Gastroesophageal sphincter (tissue), 4 donors: Measurements from ENCODE around the gene NXF1. TPM values are rescaled to one million over a fixed set of nuclear protein-coding genes. Genes with fewer than 3 reads are reported as not detected.
"Not testable (repeated sequence)": the region's sequence is repeated elsewhere in the genome, so short reads cannot be mapped to it uniquely, and the experiment has no call there.

Experiments used
- ATAC-seq: fragments of 150-250 bp; one replicate; pipeline ENCODE4 v1.9.1; 2016; ENCODE audit warnings: mild to moderate bottlenecking, moderate library complexity
- H3K27ac ChIP-seq, 4 donors: fragments of 200-600 bp; sonication (generic) in 3 of 4; 1 replicate in 3 of 4; 2 replicates in 1 of 4; pipeline ENCODE4 v1.5.1; 2016 to 2019
- H3K27me3 ChIP-seq: fragments of 200-600 bp; sonication (generic); one replicate; pipeline ENCODE4 v1.5.1; 2019
- H3K36me3 ChIP-seq, 2 donors: fragments of 200-600 bp; sonication (generic); one replicate each; pipeline ENCODE4 v1.5.1; 2019; ENCODE audit warnings: control low read depth in 1 of 2
- H3K4me1 ChIP-seq, 3 donors: fragments of 200-600 bp; sonication (generic); 1 replicate in 2 of 3; 2 replicates in 1 of 3; pipeline ENCODE4 v1.5.1; 2016 to 2019; ENCODE audit warnings: control low read depth in 2 of 3
- H3K4me3 ChIP-seq, 2 donors: fragments of 200-600 bp; sonication (generic); one replicate each; pipeline ENCODE4 v1.5.1; 2019; ENCODE audit warnings: mild to moderate bottlenecking in 1 of 2, moderate library complexity in 1 of 2
- H3K9me3 ChIP-seq, 3 donors: fragments of 200-600 bp; sonication (generic); one replicate each; pipeline ENCODE4 v1.5.1; 2017 to 2019; ENCODE audit warnings: control low read depth in 2 of 3
- CTCF ChIP-seq, 4 experiments: fragments of 200-600 bp in 2 of 4; fragments of 450-650 bp in 2 of 4; sonication (generic) in 1 of 4; IDR thresholded peaks; one replicate each; pipeline ENCODE4 v1.5.1; 2017 to 2019; ENCODE audit warnings: antibody characterized with exemption in 4 of 4, mild to moderate bottlenecking in 2 of 4, moderate library complexity in 2 of 4
- EP300 ChIP-seq: sonication (generic); formaldehyde crosslinking; IDR thresholded peaks from one replicate; pipeline ENCODE4 v1.6.1; 2017; ENCODE audit warnings: antibody characterized with exemption, mild to moderate bottlenecking
- POLR2A ChIP-seq, 2 donors: fragments of 450-650 bp; IDR thresholded peaks; one replicate each; pipeline ENCODE4 v1.6.1; 2017; ENCODE audit warnings: antibody characterized with exemption in 2 of 2, mild to moderate bottlenecking in 2 of 2, moderate library complexity in 1 of 2
- POLR2AphosphoS5 ChIP-seq: sonication (generic); formaldehyde crosslinking; IDR thresholded peaks from one replicate; pipeline ENCODE4 v1.6.1; 2017; ENCODE audit warnings: antibody characterized with exemption
- WGBS, 2 donors: methylation state at CpG; one replicate each; pipeline ENCODE4 v1.1.5; 2018; ENCODE audit warnings: low coverage in 1 of 2; 5-methylcytosine and 5-hydroxymethylcytosine counted together
- total RNA-seq, 4 donors: library from RNA; depleted of rRNA; stranded (reverse); fragments of >200 nt; gene quantifications; one replicate each; pipeline ENCODE4 v1.1.0, GENCODE V29; 2016

The NXF1 gene
- total RNA-seq, 4 donors from 2014 or later, result 33.2 to 72.3 (median 57.2) TPM

GRCh38 chr11:62830904-62831519 is 25.8 kb upstream of the NXF1 start:
- Histone ChIP-seq H3K4me1 (peaks cover 0 to 78% (median 32%) of the 10 kb centered on the region in 3 donors), H3K9me3 (no peaks in the 10 kb centered on the region), H3K27me3 (no peaks in the 10 kb centered on the region), H3K4me3 (peak overlapping the region; percentile 66 to 93), H3K36me3 (peaks cover 0 to 60% of the 10 kb centered on the region in 2 donors), H3K27ac (peak overlapping the region; percentile 74 to 100 (median 97))
- 0% methylated on average over 7 of the region's 33 CpGs; no CpG with 5 or more reads in 1 of the 2 donors for WGBS, 2 donors
- TF ChIP-seq CTCF (IDR thresholded peaks at IDR 0.05) (no peak), POLR2A (IDR thresholded peaks at IDR 0.05) (no peak), EP300 (no peak), POLR2AphosphoS5 (no peak)
- peak; percentile 1 for ATAC-seq

GRCh38 chr11:62828130-62828529 is 22.9 kb upstream of the NXF1 start:
- WGBS, 2 donors, result 89 to 94% methylated on average over 5 to 8 of the region's 8 CpGs
- ATAC-seq, H3K27me3 ChIP-seq, H3K4me3 ChIP-seq, H3K9me3 ChIP-seq, H3K27ac ChIP-seq: not testable (repeated sequence)
- peaks cover 0 to 52% (median 29%) of the 10 kb centered on the region in 3 donors for H3K4me1 ChIP-seq
- H3K36me3 ChIP-seq, result peaks cover 3 to 61% of the 10 kb centered on the region in 2 donors

GRCh38 chr11:62823677-62824076 is 18.4 kb upstream of the NXF1 start:
- H3K36me3 ChIP-seq, result peaks cover 3 to 96% of the 10 kb centered on the region in 2 donors
- no peaks in the 10 kb centered on the region for H3K27me3 ChIP-seq
- no peak overlapping the region for H3K4me3 ChIP-seq
- ATAC-seq, result no peak
- peaks cover 0 to 18% (median 4%) of the 10 kb centered on the region in 3 donors for H3K4me1 ChIP-seq
- no peak for TF ChIP-seq CTCF (IDR thresholded peaks at IDR 0.05)
- TF ChIP-seq POLR2AphosphoS5, result no peak
- TF ChIP-seq EP300, result no peak
- TF ChIP-seq POLR2A (IDR thresholded peaks at IDR 0.05), result no peak
- no peaks in the 10 kb centered on the region for H3K9me3 ChIP-seq
- no peak overlapping the region for H3K27ac ChIP-seq
- WGBS, 2 donors, result 100% methylated on average over 1 of the region's 3 CpGs; no CpG with 5 or more reads in 1 of the 2 donors

GRCh38 chr11:62817129-62817528 is 11.9 kb upstream of the NXF1 start:
- no peaks in the 10 kb centered on the region for H3K9me3 ChIP-seq
- 85 to 91% methylated on average over 3 to 4 of the region's 4 CpGs for WGBS, 2 donors
- H3K36me3 ChIP-seq, result peaks cover 0 to 84% of the 10 kb centered on the region in 2 donors
- no peak for ATAC-seq
- H3K4me1 ChIP-seq, result no peaks in the 10 kb centered on the region
- no peak overlapping the region for H3K27ac ChIP-seq
- H3K27me3 ChIP-seq, result no peaks in the 10 kb centered on the region
- H3K4me3 ChIP-seq, result no peak overlapping the region
- TF ChIP-seq POLR2A (IDR thresholded peaks at IDR 0.05) (no peak), POLR2AphosphoS5 (no peak), EP300 (no peak), CTCF (IDR thresholded peaks at IDR 0.05) (no peak)

DNA sequence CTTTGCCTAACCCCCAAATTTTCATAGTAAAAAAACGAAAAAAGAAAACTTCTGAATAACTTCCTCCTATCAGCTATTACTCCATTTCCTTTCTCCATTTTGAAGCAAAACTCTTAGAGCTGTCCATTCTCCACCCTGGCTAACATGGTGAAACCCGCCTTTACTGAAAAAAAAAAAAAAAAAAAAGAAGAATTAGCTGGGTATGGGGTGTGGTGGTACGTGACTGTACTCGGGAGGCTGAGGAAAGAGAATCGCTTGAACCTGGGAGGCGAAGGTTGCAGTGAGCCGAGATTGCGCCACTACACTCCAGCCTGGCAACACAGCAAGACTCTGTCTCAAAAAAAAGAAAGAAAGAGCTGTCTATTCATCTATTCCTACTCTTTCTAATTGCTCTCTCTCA is 11.3 kb upstream of the NXF1 start:
- Histone ChIP-seq H3K36me3 (peaks cover 0 to 79% of the 10 kb centered on the region in 2 donors), H3K4me1 (no peaks in the 10 kb centered on the region), H3K27ac (no peak overlapping the region), H3K4me3 (no peak overlapping the region), H3K9me3 (no peaks in the 10 kb centered on the region), H3K27me3 (no peaks in the 10 kb centered on the region)
- no peak for TF ChIP-seq POLR2A (IDR thresholded peaks at IDR 0.05)
- no peak for TF ChIP-seq POLR2AphosphoS5
- no peak for TF ChIP-seq CTCF (IDR thresholded peaks at IDR 0.05)
- TF ChIP-seq EP300, result no peak
- no peak for ATAC-seq
- WGBS, 2 donors, result 78 to 80% methylated on average over 6 to 7 of the region's 8 CpGs
